Erythroblast (primary cell): ENCODE measurements around the gene PLXNA2.

Experiments
- GATA1 ChIP-seq: IDR thresholded peaks from 2 replicates; pipeline ENCODE4 v1.6.1; 2011; ENCODE audit warnings: low read depth, mild to moderate bottlenecking, control low read depth, low read length, moderate library complexity
- POLR2A ChIP-seq: IDR thresholded peaks from 2 replicates; pipeline ENCODE4 v1.6.1; 2011; ENCODE audit warnings: mild to moderate bottlenecking, low read length

DNA sequence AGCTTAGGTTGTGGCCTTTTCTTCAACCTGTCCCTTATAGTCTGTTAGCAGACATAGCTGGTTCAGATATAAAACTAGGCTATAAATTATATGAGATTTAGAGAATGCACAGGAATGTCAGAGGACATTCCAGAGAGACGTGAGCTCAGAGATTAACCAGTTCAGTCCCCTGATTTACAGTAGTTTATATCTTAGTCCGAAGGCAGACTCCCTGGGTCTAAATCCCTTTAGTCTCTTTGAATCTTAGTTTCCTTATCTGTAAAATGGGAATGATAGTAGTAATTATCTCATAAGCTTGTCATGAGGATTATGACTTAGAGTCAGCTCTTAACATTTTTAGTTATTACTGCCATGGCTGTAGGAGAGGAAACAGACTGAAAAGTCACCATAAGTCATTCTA is 45.5 kb upstream of the PLXNA2 start:
- no peak for TF ChIP-seq POLR2A
- no peak for TF ChIP-seq GATA1
